ENCODE data around the gene DEGS2.
A peak's percentile ranks its signal among the peaks of the same experiment; 100 is the strongest.

The DEGS2 gene

GRCh38 chr14:100118396-100119011 lies 40.9 kb downstream of the DEGS2 start:
- Histone ChIP-seq H3K27ac (no peak overlapping the region), H3K4me3 (no peak overlapping the region)

- Histone ChIP-seq H3K4me3 (no peak overlapping the region), H3K27ac (no peak overlapping the region)
Measured at GRCh38 chr14:100117633-100118395, 41.6 kb downstream of the DEGS2 start.

- Histone ChIP-seq H3K27ac (no peak overlapping the region), H3K4me3 (no peak overlapping the region)
Measured at GRCh38 chr14:100117026-100117425, 42.4 kb downstream of the DEGS2 start.

- H3K4me3 ChIP-seq, result no peak overlapping the region
- no peak overlapping the region for H3K27ac ChIP-seq
Measured at GRCh38 chr14:100116134-100116533, 43.3 kb downstream of the DEGS2 start.

GRCh38 chr14:100115726-100116125 lies 43.7 kb downstream of the DEGS2 start:
- Histone ChIP-seq H3K27ac (no peak overlapping the region), H3K4me3 (no peak overlapping the region)

- H3K27ac ChIP-seq, result no peak overlapping the region
- no peak overlapping the region for H3K4me3 ChIP-seq
Measured at GRCh38 chr14:100115236-100115635, 44.2 kb downstream of the DEGS2 start.

- Histone ChIP-seq H3K27ac (no peak overlapping the region), H3K4me3 (no peak overlapping the region)
Measured at GRCh38 chr14:100114109-100114765, 45.2 kb downstream of the DEGS2 start.

GRCh38 chr14:100111931-100112704 lies 47.3 kb downstream of the DEGS2 start:
- H3K27ac ChIP-seq, result no peak overlapping the region
- H3K4me3 ChIP-seq, result no peak overlapping the region

GRCh38 chr14:100110816-100111215 lies 48.6 kb downstream of the DEGS2 start:
- no peak overlapping the region for H3K27ac ChIP-seq
- no peak overlapping the region for H3K4me3 ChIP-seq

- H3K27ac ChIP-seq, result no peak overlapping the region
- no peak overlapping the region for H3K4me3 ChIP-seq
Measured at GRCh38 chr14:100109594-100109955, 49.9 kb downstream of the DEGS2 start.

GRCh38 chr14:100108840-100109593 lies 50.4 kb downstream of the DEGS2 start:
- Histone ChIP-seq H3K4me3 (no peak overlapping the region), H3K27ac (peak overlapping the region in 6 of 21 experiments; percentile 1 to 66 (median 6))

GRCh38 chr14:100108042-100108825 lies 51.2 kb downstream of the DEGS2 start:
- Histone ChIP-seq H3K4me3 (no peak overlapping the region), H3K27ac (peak overlapping the region in 12 of 21 experiments; percentile 1 to 74 (median 19))

GRCh38 chr14:100107236-100107635 lies 52.2 kb downstream of the DEGS2 start:
- Histone ChIP-seq H3K27ac (peak overlapping the region in 11 of 21 experiments; percentile 1 to 74 (median 30)), H3K4me3 (no peak overlapping the region)

- Histone ChIP-seq H3K4me3 (no peak overlapping the region), H3K27ac (peak overlapping the region in 11 of 21 experiments; percentile 1 to 74 (median 30))
Measured at GRCh38 chr14:100106250-100107112, 53.0 kb downstream of the DEGS2 start.

GRCh38 chr14:100105357-100106169 lies 53.9 kb downstream of the DEGS2 start:
- peak overlapping the region in 7 of 21 experiments; percentile 7 to 74 (median 37) for H3K27ac ChIP-seq
- no peak overlapping the region for H3K4me3 ChIP-seq

GRCh38 chr14:100104523-100105300 lies 54.7 kb downstream of the DEGS2 start:
- Histone ChIP-seq H3K4me3 (no peak overlapping the region), H3K27ac (peak overlapping the region in 8 of 21 experiments; percentile 7 to 74 (median 13))

Data from skin epidermis (tissue), 12 donors.